ENCODE data around the gene GOLGA6L7. TPM values are rescaled to one million over a fixed set of nuclear protein-coding genes. Genes with fewer than 3 reads are reported as not detected.

GOLGA6L7 gene
- total RNA-seq = not detected in 2 replicates

GRCh38 chr15:28848521-28848920, at the start of gene GOLGA6L7:
Gene GOLGA6L7, minus strand, starts transcription at chr15:28848644. Its CDS starts 95 bp downstream, at chr15:28848549.

GRCh38 chr15:28885630-28886430, 37.4 kb upstream of the GOLGA6L7 start, which contains the start of gene APBA2:
Gene APBA2, plus strand, starts transcription at chr15:28885974. Its CDS starts 167,911 bp downstream, at chr15:29053885.

Other genes with a start within 250 kb of the GOLGA6L7 start
- not detected in 2 replicates for gene GOLGA8M, start 136.2 kb downstream of the GOLGA6L7 start, total RNA-seq
- 15.9 and 17.4 TPM in 2 replicates for gene APBA2, start 37.3 kb upstream of the GOLGA6L7 start, total RNA-seq

Measured in airway epithelial cell (primary cell).